HepG2 (cell line): ENCODE data around the gene SERTAD1. TPM values are rescaled to one million over a fixed set of nuclear protein-coding genes. Genes with fewer than 3 reads are reported as not detected.

Source experiments
- GTF2F1 ChIP-seq: fragments of 150-350 bp; IDR thresholded peaks from 2 replicates; pipeline ENCODE4 v1.6.1; 2014; ENCODE audit warnings: low read length
- HNRNPK ChIP-seq: fragments of 200-400 bp; formaldehyde crosslinking; IDR thresholded peaks from 2 replicates; pipeline ENCODE4 v1.6.1; 2018; ENCODE audit warnings: low read length, low read depth, moderate library complexity, mild to moderate bottlenecking; ENCODE audit not compliant: poor library complexity, severe bottlenecking
- JUNB ChIP-seq: sonication (generic); formaldehyde crosslinking; IDR thresholded peaks from 2 replicates; pipeline ENCODE4 v1.8.0; 2022; ENCODE audit warnings: missing genetic modification reagents, mild to moderate bottlenecking, borderline replicate concordance
- KLF6 ChIP-seq: IDR thresholded peaks from 2 replicates; pipeline ENCODE4 v1.8.0; 2016; ENCODE audit warnings: missing biosample characterization, missing genetic modification reagents
- PHF20 ChIP-seq: sonication (generic); formaldehyde crosslinking; IDR thresholded peaks from 2 replicates; pipeline ENCODE4 v1.5.0; 2020; ENCODE audit warnings: mild to moderate bottlenecking, missing genetic modification reagents
- RARA ChIP-seq: IDR thresholded peaks from 2 replicates; pipeline ENCODE4 v1.6.1; 2016; ENCODE audit warnings: missing genetic modification reagents, missing compliant biosample characterization
- SP140L ChIP-seq: sonication (generic); formaldehyde crosslinking; IDR thresholded peaks from 2 replicates; pipeline ENCODE4 v1.4.0; 2020; ENCODE audit warnings: missing genetic modification reagents, borderline replicate concordance
- SP2 ChIP-seq: sonication (generic); formaldehyde crosslinking; IDR thresholded peaks from 2 replicates; pipeline ENCODE4 v1.5.1; 2020; ENCODE audit warnings: mild to moderate bottlenecking, missing genetic modification reagents
- TBP ChIP-seq: sonication (generic); formaldehyde crosslinking; IDR thresholded peaks from 2 replicates; pipeline ENCODE4 v1.5.0; 2020; ENCODE audit warnings: missing genetic modification reagents
- TBX3 ChIP-seq: fragments of 450-650 bp; IDR thresholded peaks from 2 replicates; pipeline ENCODE4 v1.6.1; 2017; ENCODE audit warnings: antibody characterized with exemption, mild to moderate bottlenecking, inconsistent platforms, borderline replicate concordance
- ZNF12 ChIP-seq: sonication (generic); formaldehyde crosslinking; IDR thresholded peaks from 2 replicates; pipeline ENCODE4 v1.5.0; 2020; ENCODE audit warnings: missing genetic modification reagents
- ZNF274 ChIP-seq: sonication (generic); formaldehyde crosslinking; IDR thresholded peaks from 2 replicates; pipeline ENCODE4 v1.5.1; 2020; ENCODE audit warnings: mild to moderate bottlenecking, missing genetic modification reagents
- ZNF296 ChIP-seq: sonication (generic); formaldehyde crosslinking; conservative IDR thresholded peaks from 2 replicates; pipeline ENCODE4 v1.5.0; 2020; ENCODE audit warnings: mild to moderate bottlenecking, missing genetic modification reagents
- ZNF33B ChIP-seq: sonication (generic); formaldehyde crosslinking; IDR thresholded peaks from 2 replicates; pipeline ENCODE4 v1.5.1; 2020; ENCODE audit warnings: mild to moderate bottlenecking, missing genetic modification reagents
- ZNF510 ChIP-seq: sonication (generic); formaldehyde crosslinking; IDR thresholded peaks from 2 replicates; pipeline ENCODE4 v1.4.0; 2020; ENCODE audit warnings: low read depth, mild to moderate bottlenecking, missing genetic modification reagents
- ZNF720 ChIP-seq: sonication (generic); formaldehyde crosslinking; IDR thresholded peaks from 2 replicates; pipeline ENCODE4 v1.4.0; 2020; ENCODE audit warnings: missing genetic modification reagents
- ZSCAN20 ChIP-seq: sonication (generic); formaldehyde crosslinking; IDR thresholded peaks from 2 replicates; pipeline ENCODE4 v1.4.0; 2020; ENCODE audit warnings: missing genetic modification reagents, mild to moderate bottlenecking, borderline replicate concordance
- polyA plus RNA-seq, 8 experiments: library from polyadenylated mRNA; depleted of rRNA in 3 of 8; stranded (reverse) in 7 of 8; unstranded in 1 of 8; fragments of >200 nt; fragmentation: Illumina TruSeq in 4 of 8; extraction: Trizol in 4 of 8; gene quantifications; 2 replicates each; pipeline versions ENCODE4 v1.2.1 to v1.2.3, GENCODE V29; 2011 to 2016; ENCODE audit warnings: low read depth in 4 of 8, missing spikeins in 1 of 8, mixed read lengths in 1 of 8; ENCODE audit not compliant: insufficient read depth in 1 of 8
- total RNA-seq, 5 experiments: library from RNA; depleted of rRNA; stranded (reverse); fragments of >200 nt; fragmentation: Illumina TruSeq; extraction: Trizol; gene quantifications; 2 replicates each; pipeline ENCODE4 v1.2.3, GENCODE V29; 2016; ENCODE audit warnings: low read depth in 1 of 5
- TF ChIP-seq, protein P1 (sequence below): sonication (generic); formaldehyde crosslinking; IDR thresholded peaks from 2 replicates; pipeline ENCODE4 v1.4.0; 2020; ENCODE audit warnings: missing genetic modification reagents; ENCODE audit errors: not compliant biosample characterization
- TF ChIP-seq, protein P2 (sequence below): sonication (generic); formaldehyde crosslinking; IDR thresholded peaks from 2 replicates; pipeline ENCODE4 v1.5.1; 2020; ENCODE audit warnings: missing genetic modification reagents, mild to moderate bottlenecking, borderline replicate concordance
- TF ChIP-seq, protein P3 (sequence below): sonication (generic); formaldehyde crosslinking; IDR thresholded peaks from 2 replicates; pipeline ENCODE4 v1.9.0; 2021; ENCODE audit warnings: missing genetic modification reagents, mild to moderate bottlenecking, borderline replicate concordance
- TF ChIP-seq, protein P4 (sequence below): sonication (generic); formaldehyde crosslinking; IDR thresholded peaks from 2 replicates; pipeline ENCODE4 v1.8.1; 2023; ENCODE audit warnings: mild to moderate bottlenecking, inconsistent platforms, moderate library complexity, missing genetic modification reagents, borderline replicate concordance
- TF ChIP-seq, protein P5 (sequence below): sonication (generic); formaldehyde crosslinking; IDR thresholded peaks from 2 replicates; pipeline ENCODE4 v1.4.0; 2020; ENCODE audit warnings: missing genetic modification reagents

Gene SERTAD1
- total and polyA plus RNA-seq, 2 of the 13 experiments (the other 11 are each of a cell fraction or from before 2014, with no cell fraction given) = 4.3 to 4.5 TPM

DNA sequence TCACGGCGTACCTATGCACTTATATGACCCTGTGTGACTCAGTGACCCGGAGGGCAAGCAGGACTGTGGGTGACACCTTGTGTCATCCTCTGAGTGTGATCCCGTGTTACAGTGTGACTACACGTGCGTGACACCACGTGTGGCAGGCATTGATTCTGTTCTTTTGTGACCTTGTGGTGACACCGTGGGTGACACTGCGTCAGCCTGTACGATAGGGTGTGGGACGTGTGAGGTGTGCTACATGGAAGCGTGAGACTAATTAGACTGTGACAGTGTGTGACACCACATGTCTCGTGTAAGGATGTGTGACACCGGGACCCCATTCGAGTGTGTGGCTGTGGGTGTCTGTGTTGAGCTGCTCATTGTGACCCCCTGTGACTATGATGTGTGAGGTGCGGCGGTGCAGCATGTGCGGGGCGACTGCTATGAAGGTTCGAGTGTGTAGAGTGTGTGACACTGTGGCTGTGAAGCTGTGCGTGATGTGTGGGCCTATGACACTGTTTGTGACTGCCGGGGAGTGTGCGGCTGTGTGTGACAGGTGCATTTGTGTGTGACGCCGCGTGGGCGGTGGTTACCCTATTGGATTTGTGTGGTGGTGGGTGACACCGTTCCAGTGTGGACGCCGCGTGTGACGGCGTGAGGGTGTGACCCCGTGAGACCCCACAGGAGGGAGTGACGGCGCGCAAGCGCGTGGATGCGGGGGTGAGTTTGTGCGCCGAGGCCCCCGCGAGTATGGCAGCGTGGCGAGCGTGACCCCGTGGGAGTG lies 40.6 kb upstream of the SERTAD1 start (continued):
- TF ChIP-seq ZNF296 = no peak
- no peak for TF ChIP-seq KLF6
- TF ChIP-seq ZNF12 = no peak
- TF ChIP-seq ZNF510 (CRISPR knock-in tag) = no peak
- TF ChIP-seq TBX3 = peak; percentile 60
- TF ChIP-seq SP2 (CRISPR knock-in tag) = no peak
- no peak for TF ChIP-seq ZNF274 (CRISPR knock-in tag)
- TF ChIP-seq JUNB (CRISPR knock-in tag) = no peak
- TF ChIP-seq ZNF33B (CRISPR knock-in tag) = no peak
- TF ChIP-seq, protein P1, sequence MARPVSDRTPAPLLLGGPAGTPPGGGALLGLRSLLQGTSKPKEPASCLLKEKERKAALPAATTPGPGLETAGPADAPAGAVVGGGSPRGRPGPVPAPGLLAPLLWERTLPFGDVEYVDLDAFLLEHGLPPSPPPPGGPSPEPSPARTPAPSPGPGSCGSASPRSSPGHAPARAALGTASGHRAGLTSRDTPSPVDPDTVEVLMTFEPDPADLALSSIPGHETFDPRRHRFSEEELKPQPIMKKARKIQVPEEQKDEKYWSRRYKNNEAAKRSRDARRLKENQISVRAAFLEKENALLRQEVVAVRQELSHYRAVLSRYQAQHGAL (CRISPR knock-in tag) = no peak
- no peak for TF ChIP-seq SP140L (CRISPR knock-in tag)
- TF ChIP-seq, protein P2, sequence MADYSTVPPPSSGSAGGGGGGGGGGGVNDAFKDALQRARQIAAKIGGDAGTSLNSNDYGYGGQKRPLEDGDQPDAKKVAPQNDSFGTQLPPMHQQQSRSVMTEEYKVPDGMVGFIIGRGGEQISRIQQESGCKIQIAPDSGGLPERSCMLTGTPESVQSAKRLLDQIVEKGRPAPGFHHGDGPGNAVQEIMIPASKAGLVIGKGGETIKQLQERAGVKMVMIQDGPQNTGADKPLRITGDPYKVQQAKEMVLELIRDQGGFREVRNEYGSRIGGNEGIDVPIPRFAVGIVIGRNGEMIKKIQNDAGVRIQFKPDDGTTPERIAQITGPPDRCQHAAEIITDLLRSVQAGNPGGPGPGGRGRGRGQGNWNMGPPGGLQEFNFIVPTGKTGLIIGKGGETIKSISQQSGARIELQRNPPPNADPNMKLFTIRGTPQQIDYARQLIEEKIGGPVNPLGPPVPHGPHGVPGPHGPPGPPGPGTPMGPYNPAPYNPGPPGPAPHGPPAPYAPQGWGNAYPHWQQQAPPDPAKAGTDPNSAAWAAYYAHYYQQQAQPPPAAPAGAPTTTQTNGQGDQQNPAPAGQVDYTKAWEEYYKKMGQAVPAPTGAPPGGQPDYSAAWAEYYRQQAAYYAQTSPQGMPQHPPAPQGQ (CRISPR knock-in tag) = no peak
- TF ChIP-seq TBP = no peak
- TF ChIP-seq ZNF720 = no peak; the same call in 1 of the 2 replicates
- TF ChIP-seq HNRNPK = no peak
- TF ChIP-seq, protein P3, sequence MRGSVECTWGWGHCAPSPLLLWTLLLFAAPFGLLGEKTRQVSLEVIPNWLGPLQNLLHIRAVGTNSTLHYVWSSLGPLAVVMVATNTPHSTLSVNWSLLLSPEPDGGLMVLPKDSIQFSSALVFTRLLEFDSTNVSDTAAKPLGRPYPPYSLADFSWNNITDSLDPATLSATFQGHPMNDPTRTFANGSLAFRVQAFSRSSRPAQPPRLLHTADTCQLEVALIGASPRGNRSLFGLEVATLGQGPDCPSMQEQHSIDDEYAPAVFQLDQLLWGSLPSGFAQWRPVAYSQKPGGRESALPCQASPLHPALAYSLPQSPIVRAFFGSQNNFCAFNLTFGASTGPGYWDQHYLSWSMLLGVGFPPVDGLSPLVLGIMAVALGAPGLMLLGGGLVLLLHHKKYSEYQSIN (CRISPR knock-in tag) = no peak
- TF ChIP-seq, protein P4, sequence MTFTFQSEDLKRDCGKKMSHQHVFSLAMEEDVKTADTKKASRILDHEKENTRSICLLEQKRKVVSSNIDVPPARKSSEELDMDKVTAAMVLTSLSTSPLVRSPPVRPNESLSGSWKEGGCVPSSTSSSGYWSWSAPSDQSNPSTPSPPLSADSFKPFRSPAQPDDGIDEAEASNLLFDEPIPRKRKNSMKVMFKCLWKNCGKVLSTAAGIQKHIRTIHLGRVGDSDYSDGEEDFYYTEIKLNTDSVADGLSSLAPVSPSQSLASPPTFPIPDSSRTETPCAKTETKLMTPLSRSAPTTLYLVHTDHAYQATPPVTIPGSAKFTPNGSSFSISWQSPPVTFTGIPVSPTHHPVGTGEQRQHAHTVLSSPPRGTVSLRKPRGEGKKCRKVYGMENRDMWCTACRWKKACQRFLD = no peak
- TF ChIP-seq ZSCAN20 (CRISPR knock-in tag) = no peak
- TF ChIP-seq, protein P5, sequence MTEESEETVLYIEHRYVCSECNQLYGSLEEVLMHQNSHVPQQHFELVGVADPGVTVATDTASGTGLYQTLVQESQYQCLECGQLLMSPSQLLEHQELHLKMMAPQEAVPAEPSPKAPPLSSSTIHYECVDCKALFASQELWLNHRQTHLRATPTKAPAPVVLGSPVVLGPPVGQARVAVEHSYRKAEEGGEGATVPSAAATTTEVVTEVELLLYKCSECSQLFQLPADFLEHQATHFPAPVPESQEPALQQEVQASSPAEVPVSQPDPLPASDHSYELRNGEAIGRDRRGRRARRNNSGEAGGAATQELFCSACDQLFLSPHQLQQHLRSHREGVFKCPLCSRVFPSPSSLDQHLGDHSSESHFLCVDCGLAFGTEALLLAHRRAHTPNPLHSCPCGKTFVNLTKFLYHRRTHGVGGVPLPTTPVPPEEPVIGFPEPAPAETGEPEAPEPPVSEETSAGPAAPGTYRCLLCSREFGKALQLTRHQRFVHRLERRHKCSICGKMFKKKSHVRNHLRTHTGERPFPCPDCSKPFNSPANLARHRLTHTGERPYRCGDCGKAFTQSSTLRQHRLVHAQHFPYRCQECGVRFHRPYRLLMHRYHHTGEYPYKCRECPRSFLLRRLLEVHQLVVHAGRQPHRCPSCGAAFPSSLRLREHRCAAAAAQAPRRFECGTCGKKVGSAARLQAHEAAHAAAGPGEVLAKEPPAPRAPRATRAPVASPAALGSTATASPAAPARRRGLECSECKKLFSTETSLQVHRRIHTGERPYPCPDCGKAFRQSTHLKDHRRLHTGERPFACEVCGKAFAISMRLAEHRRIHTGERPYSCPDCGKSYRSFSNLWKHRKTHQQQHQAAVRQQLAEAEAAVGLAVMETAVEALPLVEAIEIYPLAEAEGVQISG (CRISPR knock-in tag) = no peak
- TF ChIP-seq GTF2F1 = no peak
- 0 out of 2 replicates have a peak, but pooled peaks have one; percentile 22 for TF ChIP-seq RARA (CRISPR knock-in tag)
- TF ChIP-seq PHF20 (CRISPR knock-in tag) = no peak
